Measurements from ENCODE around the gene TIMMDC1.
"Not testable (repeated sequence)": the region's sequence is repeated elsewhere in the genome, so short reads cannot be mapped to it uniquely, and the experiment has no call there.

The TIMMDC1 gene

DNA sequence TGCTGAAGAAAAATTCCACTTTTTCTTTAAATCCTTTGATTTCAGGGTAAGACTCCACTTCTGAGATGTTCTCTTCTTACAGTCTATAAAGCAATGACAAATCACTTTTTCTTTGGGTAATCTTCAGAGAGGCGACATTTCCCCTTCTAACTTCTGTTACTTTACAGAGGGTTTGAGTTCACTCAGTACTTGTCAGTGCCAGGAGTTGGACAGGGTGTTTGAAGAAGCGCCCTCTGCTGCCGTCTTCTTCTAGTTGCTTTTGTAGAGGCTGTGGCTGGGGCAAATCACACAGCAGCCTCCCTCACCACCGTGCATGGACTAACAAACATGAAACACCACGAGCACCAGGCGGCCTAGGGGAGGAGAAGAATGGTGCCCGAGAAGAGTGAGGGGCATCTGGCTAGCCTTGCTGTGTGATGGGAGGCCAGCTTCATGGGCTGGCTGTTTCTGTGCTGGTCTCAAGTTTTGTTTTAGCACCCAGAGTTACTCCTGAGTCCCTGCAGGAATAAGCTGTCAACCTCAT, 61.2 kb downstream of the TIMMDC1 start, which contains the start of gene CD80:
Gene CD80 (minus strand): TSS at position 174 of the 523 bp plus-strand sequence. CDS start 1,886 bp downstream, outside the sequence.
- no peak within 1 kb of the TSS for H3K4me3 ChIP-seq (ENCODE audit: insufficient read depth in 1 of 2, low read depth in 1 of 2, low read length in 2 of 2)
- H4K91ac ChIP-seq (ENCODE audit: low read length), result no peak within 1 kb of the TSS
- no peak within 1 kb of the TSS for H3K4ac ChIP-seq (ENCODE audit: low read depth in 1 of 2, low read length in 2 of 2)
- peaks cover 2% of the 10 kb centered on the region for H3K9me3 ChIP-seq (ENCODE audit: control insufficient read depth, low read length)
- peak; percentile 46 for DNase-seq
- peaks cover 3% of the 10 kb centered on the region for H3K4me1 ChIP-seq (ENCODE audit: control insufficient read depth, insufficient read depth, low read depth, low read length)
- H3K23ac ChIP-seq (ENCODE audit: low read length in 2 of 2), result no peak within 1 kb of the TSS
- H2BK5ac ChIP-seq (ENCODE audit: low read depth, low read length, poor library complexity, severe bottlenecking), result no peak within 1 kb of the TSS
- no peaks in the 10 kb centered on the region for H3K79me1 ChIP-seq (replicated peaks; ENCODE audit: low read length, poor library complexity, severe bottlenecking)
- H2BK12ac ChIP-seq (ENCODE audit: low read length in 2 of 2), result no peak within 1 kb of the TSS
- no peak within 1 kb of the TSS for H3K9ac ChIP-seq (ENCODE audit: low read length)
- no peak within 1 kb of the TSS for H3K4me2 ChIP-seq (ENCODE audit: low read length, poor library complexity, severe bottlenecking)
- no peak within 1 kb of the TSS for H3K18ac ChIP-seq (ENCODE audit: low read depth in 1 of 2, low read length in 2 of 2)
- H3K27ac ChIP-seq (ENCODE audit: low read length, poor library complexity, severe bottlenecking), result no peak within 1 kb of the TSS
- no peak within 1 kb of the TSS for H4K8ac ChIP-seq (ENCODE audit: low read length)
- H2AFZ ChIP-seq (ENCODE audit: low read depth, low read length), result no peak within 1 kb of the TSS
- no peak within 1 kb of the TSS for H2BK15ac ChIP-seq (ENCODE audit: low read depth, poor library complexity, severe bottlenecking)
- no peaks in the 10 kb centered on the region for H3K36me3 ChIP-seq (ENCODE audit: control insufficient read depth in 1 of 2, insufficient read depth in 2 of 2, low read depth in 1 of 2, low read length in 2 of 2)
- no peaks in the 10 kb centered on the region for H3K27me3 ChIP-seq (ENCODE audit: control insufficient read depth in 1 of 2, insufficient read depth in 1 of 2, low read length in 2 of 2)
- no peak within 1 kb of the TSS for H2AK5ac ChIP-seq (ENCODE audit: low read length, severe bottlenecking)
- no peak within 1 kb of the TSS for H2BK120ac ChIP-seq (ENCODE audit: low read depth, low read length)
- 33% methylated on average over 6 of the region's 7 CpGs for WGBS
- no peak within 1 kb of the TSS for H3K14ac ChIP-seq (ENCODE audit: low read length in 2 of 2)

DNA sequence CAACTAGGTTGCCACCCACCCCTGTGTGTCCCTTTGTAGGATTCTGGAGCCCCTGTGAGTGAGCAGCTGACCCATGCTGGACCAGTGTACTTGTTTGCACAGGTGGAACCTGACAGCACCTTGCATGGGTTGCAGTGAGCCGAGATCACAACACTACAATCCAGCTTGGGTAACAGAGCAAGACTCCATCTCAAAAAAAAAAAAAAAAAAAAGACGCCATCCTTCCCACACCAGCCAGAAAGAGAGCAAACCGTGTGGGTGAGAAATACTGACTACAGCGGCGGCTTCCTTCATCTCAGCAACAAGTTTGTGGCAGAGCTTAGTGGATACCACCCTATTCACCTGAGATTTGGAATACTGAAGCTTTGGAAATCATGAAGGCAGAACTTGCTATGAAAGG, 61.8 kb downstream of the TIMMDC1 start:
- Histone ChIP-seq H3K18ac (ENCODE audit: low read depth in 1 of 2, low read length in 2 of 2) (no peak overlapping the region), H3K27ac (ENCODE audit: low read length, poor library complexity, severe bottlenecking) (no peak overlapping the region), H3K4me1 (ENCODE audit: control insufficient read depth, insufficient read depth, low read depth, low read length) (peaks cover 3% of the 10 kb centered on the region), H2BK12ac (ENCODE audit: low read length in 2 of 2) (no peak overlapping the region), H2BK120ac (ENCODE audit: low read depth, low read length) (no peak overlapping the region), H3K9ac (ENCODE audit: low read length) (no peak overlapping the region), H3K14ac (ENCODE audit: low read length in 2 of 2) (no peak overlapping the region), H3K4ac (ENCODE audit: low read depth in 1 of 2, low read length in 2 of 2) (no peak overlapping the region), H3K27me3 (ENCODE audit: control insufficient read depth in 1 of 2, insufficient read depth in 1 of 2, low read length in 2 of 2) (no peaks in the 10 kb centered on the region), H2AFZ (ENCODE audit: low read depth, low read length) (no peak overlapping the region), H2BK15ac (ENCODE audit: low read depth, poor library complexity, severe bottlenecking) (no peak overlapping the region), H3K36me3 (ENCODE audit: control insufficient read depth in 1 of 2, insufficient read depth in 2 of 2, low read depth in 1 of 2, low read length in 2 of 2) (no peaks in the 10 kb centered on the region), H3K79me1 (replicated peaks; ENCODE audit: low read length, poor library complexity, severe bottlenecking) (no peaks in the 10 kb centered on the region), H4K91ac (ENCODE audit: low read length) (no peak overlapping the region), H3K4me3 (ENCODE audit: insufficient read depth in 1 of 2, low read depth in 1 of 2, low read length in 2 of 2) (no peak overlapping the region), H3K4me2 (ENCODE audit: low read length, poor library complexity, severe bottlenecking) (no peak overlapping the region), H3K9me3 (ENCODE audit: control insufficient read depth, low read length) (peaks cover 3% of the 10 kb centered on the region), H4K8ac (ENCODE audit: low read length) (no peak overlapping the region), H3K23ac (ENCODE audit: low read length in 2 of 2) (no peak overlapping the region), H2AK5ac (ENCODE audit: low read length, severe bottlenecking) (no peak overlapping the region), H2BK5ac (ENCODE audit: low read depth, low read length, poor library complexity, severe bottlenecking) (no peak overlapping the region)
- 67% methylated on average over 4 of the region's 5 CpGs for WGBS
- DNase-seq, result no peak

DNA sequence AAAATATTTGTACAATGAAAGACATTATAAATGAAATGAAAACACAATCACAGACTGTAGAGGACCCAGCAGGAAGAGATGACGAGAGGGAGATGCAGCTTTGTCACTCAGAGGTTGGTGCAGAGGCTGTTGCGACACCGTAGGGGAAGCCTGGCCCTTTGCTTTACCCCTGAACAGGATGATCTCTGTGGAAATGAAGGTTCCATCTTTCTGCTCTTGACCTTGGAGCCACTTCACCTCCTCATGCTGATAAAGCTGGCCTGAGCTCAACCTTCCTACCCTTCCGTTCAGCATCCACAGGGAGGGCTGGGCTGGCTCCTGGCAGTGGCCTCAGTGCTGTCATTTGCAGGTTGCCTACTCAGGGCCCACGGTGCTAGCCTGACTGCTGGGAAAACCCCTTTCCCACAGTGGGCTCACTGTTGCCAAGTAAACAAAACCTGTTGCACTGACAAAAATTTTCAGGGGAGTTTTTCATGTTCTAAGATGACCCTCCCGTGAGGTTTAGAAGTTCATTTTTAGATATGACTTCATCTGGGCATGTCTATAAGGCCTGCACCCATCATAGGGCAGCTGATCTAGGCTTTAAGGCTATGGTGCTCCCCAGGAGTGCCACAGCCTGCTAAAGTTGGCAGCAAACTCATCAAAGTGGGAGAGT, 64.1 kb downstream of the TIMMDC1 start:
- H2BK5ac ChIP-seq (ENCODE audit: low read depth, low read length, poor library complexity, severe bottlenecking), result no peak overlapping the region
- no peak overlapping the region for H2AFZ ChIP-seq (ENCODE audit: low read depth, low read length)
- H3K18ac ChIP-seq (ENCODE audit: low read depth in 1 of 2, low read length in 2 of 2), result no peak overlapping the region
- no peak overlapping the region for H3K4ac ChIP-seq (ENCODE audit: low read depth in 1 of 2, low read length in 2 of 2)
- H4K91ac ChIP-seq (ENCODE audit: low read length), result peak overlapping the region; percentile 2
- H2BK12ac ChIP-seq (ENCODE audit: low read length in 2 of 2), result no peak overlapping the region
- H4K8ac ChIP-seq (ENCODE audit: low read length), result no peak overlapping the region
- no peak overlapping the region for H2BK120ac ChIP-seq (ENCODE audit: low read depth, low read length)
- no peaks in the 10 kb centered on the region for H3K36me3 ChIP-seq (ENCODE audit: control insufficient read depth in 1 of 2, insufficient read depth in 2 of 2, low read depth in 1 of 2, low read length in 2 of 2)
- 76% methylated on average over 6 of the region's 6 CpGs for WGBS
- no peaks in the 10 kb centered on the region for H3K27me3 ChIP-seq (ENCODE audit: control insufficient read depth in 1 of 2, insufficient read depth in 1 of 2, low read length in 2 of 2)
- H2AK5ac ChIP-seq (ENCODE audit: low read length, severe bottlenecking), result no peak overlapping the region
- H3K27ac ChIP-seq (ENCODE audit: low read length, poor library complexity, severe bottlenecking), result no peak overlapping the region
- no peak overlapping the region for H3K4me3 ChIP-seq (ENCODE audit: insufficient read depth in 1 of 2, low read depth in 1 of 2, low read length in 2 of 2)
- no peak overlapping the region for H3K4me2 ChIP-seq (ENCODE audit: low read length, poor library complexity, severe bottlenecking)
- peaks cover 3% of the 10 kb centered on the region for H3K9me3 ChIP-seq (ENCODE audit: control insufficient read depth, low read length)
- no peak overlapping the region for H3K23ac ChIP-seq (ENCODE audit: low read length in 2 of 2)
- H3K14ac ChIP-seq (ENCODE audit: low read length in 2 of 2), result peak overlapping the region in 1 of 2 experiments; percentile 4
- DNase-seq, result peak; percentile 6
- no peak overlapping the region for H2BK15ac ChIP-seq (ENCODE audit: low read depth, poor library complexity, severe bottlenecking)
- H3K4me1 ChIP-seq (ENCODE audit: control insufficient read depth, insufficient read depth, low read depth, low read length), result peaks cover 3% of the 10 kb centered on the region
- H3K9ac ChIP-seq (ENCODE audit: low read length), result no peak overlapping the region
- no peaks in the 10 kb centered on the region for H3K79me1 ChIP-seq (replicated peaks; ENCODE audit: low read length, poor library complexity, severe bottlenecking)

DNA sequence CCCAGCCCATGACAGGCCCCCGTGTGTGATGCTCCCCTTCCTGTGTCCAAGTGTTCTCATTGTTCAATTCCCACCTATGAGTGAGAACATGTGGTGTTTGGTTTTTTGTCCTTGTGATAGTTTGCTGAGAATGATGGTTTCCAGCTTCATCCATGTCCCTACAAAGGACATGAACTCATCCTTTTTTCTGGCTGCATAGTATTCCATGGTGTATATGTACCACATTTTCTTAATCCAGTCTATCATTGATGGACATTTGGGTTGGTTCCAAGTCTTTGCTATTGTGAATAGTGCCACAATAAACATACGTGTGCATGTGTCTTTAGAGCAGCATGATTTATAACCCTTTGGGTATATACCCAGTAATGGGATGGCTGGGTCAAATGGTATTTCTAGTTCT, 65.0 kb downstream of the TIMMDC1 start:
- not testable (repeated sequence) for H3K4me2 ChIP-seq (ENCODE audit: low read length, poor library complexity, severe bottlenecking)
- WGBS, result no CpG with 5 or more reads among the region's 2 CpGs

More for the DNA sequence above, 65.0 kb downstream of the TIMMDC1 start:
- H3K36me3 ChIP-seq (ENCODE audit: control insufficient read depth in 1 of 2, insufficient read depth in 2 of 2, low read depth in 1 of 2, low read length in 2 of 2); H2AFZ ChIP-seq (ENCODE audit: low read depth, low read length); H3K4me3 ChIP-seq (ENCODE audit: insufficient read depth in 1 of 2, low read depth in 1 of 2, low read length in 2 of 2); H3K9me3 ChIP-seq (ENCODE audit: control insufficient read depth, low read length); H3K9ac ChIP-seq (ENCODE audit: low read length); DNase-seq; H4K91ac ChIP-seq (ENCODE audit: low read length); H3K4ac ChIP-seq (ENCODE audit: low read depth in 1 of 2, low read length in 2 of 2); H4K8ac ChIP-seq (ENCODE audit: low read length); H3K79me1 ChIP-seq (replicated peaks; ENCODE audit: low read length, poor library complexity, severe bottlenecking); H3K27me3 ChIP-seq (ENCODE audit: control insufficient read depth in 1 of 2, insufficient read depth in 1 of 2, low read length in 2 of 2); H3K18ac ChIP-seq (ENCODE audit: low read depth in 1 of 2, low read length in 2 of 2); H2BK15ac ChIP-seq (ENCODE audit: low read depth, poor library complexity, severe bottlenecking); H3K14ac ChIP-seq (ENCODE audit: low read length in 2 of 2); H2AK5ac ChIP-seq (ENCODE audit: low read length, severe bottlenecking); H3K23ac ChIP-seq (ENCODE audit: low read length in 2 of 2); H2BK120ac ChIP-seq (ENCODE audit: low read depth, low read length); H3K4me1 ChIP-seq (ENCODE audit: control insufficient read depth, insufficient read depth, low read depth, low read length); H2BK5ac ChIP-seq (ENCODE audit: low read depth, low read length, poor library complexity, severe bottlenecking); H2BK12ac ChIP-seq (ENCODE audit: low read length in 2 of 2); H3K27ac ChIP-seq (ENCODE audit: low read length, poor library complexity, severe bottlenecking): not testable (repeated sequence)
